NCI-H2196 (cell line): Measurements from ENCODE around the gene GINS1.
"Not testable (repeated sequence)": the region's sequence is repeated elsewhere in the genome, so short reads cannot be mapped to it uniquely, and the experiment has no call there.

Experiments used
- DNase-seq: peaks from one replicate; lab custom pipeline; 2025; ENCODE audit not compliant: unreplicated experiment; lab: John Stamatoyannopoulos, UW

Gene GINS1

GRCh38 chr20:25473297-25473696, 65.8 kb downstream of the GINS1 start:
- DNase-seq = not testable (repeated sequence)

GRCh38 chr20:25476106-25477013, 68.9 kb downstream of the GINS1 start:
- DNase-seq = no peak

DNA sequence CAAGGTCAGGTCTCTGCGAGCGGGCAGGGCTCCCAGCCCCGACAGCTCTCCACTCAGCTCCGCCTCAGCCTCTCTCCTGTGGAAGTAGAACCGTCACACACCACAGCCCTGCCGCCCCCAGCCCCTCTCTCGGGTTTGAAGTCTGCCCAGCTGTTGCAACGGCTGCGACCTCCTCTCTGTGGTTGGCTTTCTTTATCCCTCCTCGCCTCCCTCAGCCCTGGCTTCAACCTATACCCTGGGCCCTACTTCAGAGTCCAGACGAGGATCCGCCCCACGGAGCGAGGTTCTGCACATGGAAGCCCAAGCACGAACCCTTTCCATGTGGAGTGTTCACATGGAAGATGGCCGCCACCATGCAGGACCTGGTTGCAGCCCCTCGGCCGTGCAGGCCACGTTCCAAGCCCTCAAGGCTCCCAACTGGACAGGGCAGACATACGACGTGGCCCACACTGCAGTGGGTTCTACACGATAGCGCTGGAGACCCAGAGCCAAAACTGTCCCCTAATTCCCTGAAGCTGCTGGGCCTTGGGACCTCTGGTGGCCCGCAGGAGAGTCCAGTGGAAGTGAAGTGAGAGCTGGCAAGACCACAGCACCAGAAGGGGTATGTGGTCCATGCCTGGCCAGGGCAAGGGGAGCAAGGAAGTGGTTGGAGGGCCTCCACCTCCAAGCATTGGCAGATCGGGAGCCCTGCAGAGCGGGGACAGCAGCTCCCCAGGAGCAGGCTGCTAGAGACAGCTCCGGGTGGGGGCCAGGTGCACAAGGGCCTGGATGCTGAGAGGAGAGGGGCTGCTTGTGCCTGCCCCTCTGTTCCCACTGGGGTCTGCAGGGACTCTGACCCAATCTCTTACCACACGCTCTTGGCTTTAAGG, 69.8 kb downstream of the GINS1 start:
- DNase-seq = no peak

- no peak for DNase-seq
Observed at GRCh38 chr20:25478889-25479568, 71.6 kb downstream of the GINS1 start.

GRCh38 chr20:25479638-25480037, 72.2 kb downstream of the GINS1 start:
- DNase-seq = no peak

DNA sequence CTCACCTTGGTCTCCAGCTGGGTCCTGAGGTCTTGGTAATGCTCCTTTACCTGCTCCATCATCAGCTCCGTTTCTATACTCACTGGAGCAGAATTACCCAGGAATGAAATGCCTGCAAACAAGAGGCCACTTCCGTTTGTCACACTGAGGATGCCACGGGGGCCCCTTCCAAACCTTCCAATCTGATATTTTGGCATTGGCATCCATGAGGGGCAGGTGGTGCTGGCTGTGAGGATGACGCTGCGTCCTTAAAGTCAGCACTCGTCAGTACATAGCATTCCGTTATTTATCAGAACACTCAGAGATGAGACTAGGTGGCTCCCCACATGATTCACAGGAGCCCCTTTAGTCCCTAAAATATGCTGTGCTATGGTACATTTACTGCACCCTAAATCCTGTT, 72.7 kb downstream of the GINS1 start:
- DNase-seq = no peak

- DNase-seq = no peak
Observed at GRCh38 chr20:25480797-25481196, 73.3 kb downstream of the GINS1 start.

GRCh38 chr20:25481235-25481917, 73.9 kb downstream of the GINS1 start:
- no peak for DNase-seq

DNA sequence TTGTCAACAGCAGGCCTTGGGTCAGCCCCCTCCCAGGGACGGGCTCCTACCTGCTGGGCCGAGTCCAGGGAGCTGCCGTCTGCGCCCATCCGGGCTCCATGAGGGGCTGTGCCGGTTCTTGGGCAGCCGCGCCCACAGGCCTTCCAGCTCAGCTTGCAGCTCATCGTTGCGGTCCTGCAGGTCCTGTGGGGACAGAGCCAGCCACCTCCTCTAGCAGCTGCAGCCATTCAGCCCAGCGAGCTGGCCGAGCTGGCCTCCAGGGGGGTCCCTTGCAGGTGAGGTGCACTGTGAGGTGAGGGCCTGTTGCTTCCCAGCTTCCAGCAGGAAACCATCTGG, 74.4 kb downstream of the GINS1 start:
- no peak for DNase-seq

DNA sequence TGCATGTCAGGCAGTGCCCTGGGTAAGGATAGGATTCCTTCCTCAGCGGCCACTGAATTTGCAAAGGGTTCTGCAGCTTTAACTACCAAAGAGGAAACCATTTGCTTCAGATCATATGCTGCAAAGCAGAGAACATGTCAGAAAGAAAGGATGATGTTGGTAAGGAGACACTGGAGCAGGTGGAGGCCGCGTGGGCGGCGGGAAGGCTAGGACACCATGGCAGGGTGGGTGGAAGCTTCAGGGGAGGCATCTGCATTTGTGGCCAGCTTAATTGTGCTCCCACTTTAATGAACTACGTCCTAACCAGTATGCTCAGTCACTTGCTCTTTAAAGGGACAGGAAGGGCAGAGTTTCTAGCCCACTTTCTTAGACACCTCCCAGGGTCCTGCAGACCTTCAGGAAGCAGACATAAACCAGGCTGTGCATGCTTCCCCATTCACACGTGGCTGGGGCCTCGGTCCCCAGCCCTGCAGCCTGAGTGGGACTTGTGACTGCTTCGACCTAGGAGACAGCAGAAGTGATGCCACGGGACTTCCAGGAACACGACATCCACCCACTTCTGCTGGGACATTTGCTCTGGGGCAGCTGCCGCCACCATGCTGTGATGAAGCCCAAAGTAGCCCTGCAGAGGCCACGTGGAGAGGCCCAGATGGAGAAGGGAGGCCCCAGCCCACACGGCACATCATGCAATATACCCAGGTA, 76.1 kb downstream of the GINS1 start:
- no peak for DNase-seq

GRCh38 chr20:25484224-25484846, 76.9 kb downstream of the GINS1 start:
- DNase-seq = no peak

DNA sequence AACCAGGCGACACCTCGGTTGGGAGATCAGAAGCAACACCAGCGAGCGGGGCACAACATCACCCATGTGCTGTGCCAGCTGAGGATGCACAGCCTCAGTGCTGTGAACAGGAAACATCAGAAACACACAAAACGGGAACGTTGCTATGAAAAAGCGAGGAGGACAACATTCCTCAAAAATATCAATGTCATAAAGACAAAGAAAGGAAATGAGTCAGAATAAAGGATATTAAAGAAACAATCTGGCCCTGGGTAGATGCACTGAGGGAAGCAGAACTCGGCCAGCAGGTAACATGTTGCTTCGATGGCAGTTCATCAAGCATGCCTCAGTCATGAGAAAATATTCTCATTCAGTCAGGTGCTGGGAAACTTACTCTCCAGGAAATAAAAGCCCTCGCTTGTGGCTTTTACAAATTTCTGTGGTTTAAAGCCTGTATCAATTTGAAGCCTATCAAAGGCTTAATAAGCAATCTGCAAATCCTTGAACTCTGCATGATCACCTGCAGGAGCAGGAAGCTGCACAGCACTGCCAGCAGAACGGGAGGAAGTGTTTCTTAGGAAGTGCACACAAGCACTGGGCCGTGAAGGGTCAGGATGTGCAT, 77.5 kb downstream of the GINS1 start:
- no peak for DNase-seq

DNA sequence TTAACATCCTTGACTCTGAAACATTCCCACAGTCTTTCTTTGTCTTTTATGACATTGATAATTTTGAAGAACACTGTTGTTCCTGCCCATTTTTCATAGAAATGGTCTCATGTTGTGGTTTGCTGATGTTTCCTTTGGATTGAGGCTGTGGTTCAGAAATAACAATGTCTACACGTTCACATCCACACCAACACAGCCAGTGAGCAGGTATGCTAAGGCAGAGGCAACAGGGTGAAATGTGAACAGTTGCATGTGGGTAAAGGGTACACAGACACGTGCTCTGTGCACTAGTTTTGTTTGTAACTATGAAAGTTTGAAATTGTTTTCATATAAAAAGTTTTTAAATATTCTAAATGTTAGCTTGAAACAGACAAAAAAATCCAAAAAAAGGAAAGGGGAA, 78.4 kb downstream of the GINS1 start:
- no peak for DNase-seq

DNA sequence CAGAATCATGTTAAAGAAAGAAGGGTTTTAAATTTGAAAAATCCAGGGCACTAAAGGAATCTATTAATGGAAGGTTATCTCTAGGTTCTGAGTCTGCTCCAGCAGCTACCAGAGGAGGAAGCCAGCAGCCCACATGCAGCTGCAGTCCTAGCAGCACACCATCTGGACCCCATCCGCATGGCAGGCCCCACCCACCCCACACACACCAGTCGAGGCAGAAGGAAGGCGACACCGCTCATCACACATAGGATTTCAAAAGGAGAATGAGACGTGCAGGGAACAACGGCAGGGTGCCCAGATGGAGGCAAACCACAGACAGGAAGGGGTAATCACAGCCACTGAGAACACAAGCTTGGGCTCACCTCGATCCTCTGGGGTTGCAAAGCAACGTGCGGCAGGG, 78.9 kb downstream of the GINS1 start:
- DNase-seq = no peak

DNA sequence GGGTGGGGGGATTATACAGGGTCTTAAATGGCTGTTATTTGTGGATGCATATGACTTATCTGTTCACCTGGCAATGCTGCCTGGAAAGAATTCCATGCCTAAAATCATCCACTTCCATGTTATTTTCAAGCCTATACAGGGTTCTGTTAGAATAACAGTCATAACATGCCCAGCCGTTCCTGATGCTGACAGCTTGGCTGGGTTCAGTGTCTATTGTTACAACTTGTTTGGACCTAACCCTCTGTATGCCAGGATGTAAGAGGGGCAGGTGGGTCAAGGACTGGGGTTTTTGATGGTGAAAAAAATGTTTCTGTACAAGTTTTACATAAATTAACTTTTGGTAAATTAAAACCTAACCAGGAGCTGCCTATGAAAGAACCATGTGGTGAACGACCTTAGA, 79.8 kb downstream of the GINS1 start:
- no peak for DNase-seq

- no peak for DNase-seq
Observed at GRCh38 chr20:25487975-25488374, 80.5 kb downstream of the GINS1 start.

DNA sequence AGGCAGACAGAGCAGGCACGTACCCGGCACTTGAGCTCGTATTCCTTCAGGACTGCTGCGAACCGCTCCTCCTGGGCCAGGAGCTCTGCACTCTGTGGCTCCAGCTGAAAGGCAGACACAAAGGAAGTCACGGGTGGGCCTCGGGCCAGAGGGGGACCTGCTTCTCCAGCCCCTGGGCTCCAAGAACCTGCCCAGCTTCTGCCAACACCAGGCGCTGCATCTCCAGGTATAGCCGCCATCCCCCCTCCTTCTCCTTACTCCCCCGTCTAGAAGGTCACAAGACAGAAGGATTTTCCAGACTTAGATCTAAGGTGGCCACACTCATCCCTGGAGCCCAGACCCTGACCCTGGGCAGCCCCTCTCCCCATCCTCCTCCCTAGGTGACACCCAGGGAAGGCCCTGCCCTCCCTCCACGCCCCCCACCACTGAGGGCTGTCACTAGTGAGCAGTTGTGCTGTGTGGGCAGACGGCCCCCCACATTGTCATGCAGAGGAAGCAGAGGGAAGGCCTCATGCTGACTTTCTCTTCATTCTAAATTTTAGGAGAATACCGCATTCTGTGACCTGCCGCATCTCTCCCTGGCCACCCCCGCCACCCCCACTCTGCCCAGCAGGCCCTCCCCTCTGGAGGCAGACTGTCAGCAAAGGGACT, 81.9 kb downstream of the GINS1 start:
- no peak for DNase-seq

- no peak for DNase-seq
Observed at GRCh38 chr20:25490656-25491445, 83.4 kb downstream of the GINS1 start.
